Measurements from ENCODE around the gene PCK1. TPM values are rescaled to one million over a fixed set of nuclear protein-coding genes. Genes with fewer than 3 reads are reported as not detected.

PCK1 gene
- polyA plus RNA-seq, 3 donors: not detected

DNA sequence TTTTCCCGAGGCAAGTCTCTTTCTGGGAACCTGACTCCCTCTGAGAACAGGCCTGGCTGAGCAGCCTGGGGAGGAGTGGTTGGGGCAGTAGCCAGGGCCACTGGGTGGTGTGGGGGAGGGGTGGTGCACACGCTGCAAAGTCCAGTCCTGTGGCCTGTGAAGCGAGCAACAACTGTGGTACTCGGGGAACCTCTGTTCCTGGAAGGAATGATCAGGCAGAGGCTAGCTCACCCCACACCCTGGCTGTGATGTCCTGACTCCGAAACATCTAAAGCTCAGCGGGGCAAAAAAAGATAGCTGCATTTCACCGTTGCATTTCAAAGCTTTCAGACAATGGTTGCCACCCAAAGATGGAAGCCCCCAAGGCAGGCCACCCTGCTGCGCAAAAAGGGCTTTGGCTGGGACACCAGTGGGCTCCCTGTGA, 25.5 kb downstream of the PCK1 start:
- Histone ChIP-seq H3K27ac (ENCODE audit: low read depth in 1 of 2, low read length in 2 of 2) (no peak overlapping the region), H3K9ac (ENCODE audit: insufficient read depth, low read length, poor library complexity, severe bottlenecking) (no peak overlapping the region), H2AFZ (ENCODE audit: insufficient read depth, low read depth, low read length, poor library complexity, severe bottlenecking) (no peak overlapping the region), H4K20me1 (ENCODE audit: insufficient read depth, low read length) (no peaks in the 10 kb centered on the region), H3K27me3 (ENCODE audit: control insufficient read depth in 2 of 2, insufficient read depth in 2 of 2, low read length in 2 of 2) (peaks cover 0 to 25% of the 10 kb centered on the region in 2 donors), H3K4me3 (replicated peaks in 1 of 3; ENCODE audit: low read depth in 2 of 3, low read length in 3 of 3) (no peak overlapping the region), H3K79me2 (ENCODE audit: insufficient read depth, low read length) (no peaks in the 10 kb centered on the region), H3K4me1 (ENCODE audit: control insufficient read depth in 1 of 2, insufficient read depth in 2 of 2, low read length in 2 of 2) (peaks cover 18 to 20% of the 10 kb centered on the region in 2 donors), H3K9me3 (replicated peaks in 1 of 2; ENCODE audit: control insufficient read depth in 1 of 2, insufficient read depth in 1 of 2, low read length in 2 of 2) (peaks cover 0 to 16% of the 10 kb centered on the region in 2 donors), H3K4me2 (replicated peaks; ENCODE audit: extremely low read depth, low read length, poor library complexity, severe bottlenecking) (no peak overlapping the region), H3K36me3 (replicated peaks in 1 of 2; ENCODE audit: control insufficient read depth in 1 of 2, insufficient read depth in 2 of 2, low read length in 2 of 2) (no peaks in the 10 kb centered on the region)
- no peak for DNase-seq
- no peaks in the 10 kb centered on the region for H3K36me3 Mint-ChIP-seq
- H3K27ac Mint-ChIP-seq: no peak overlapping the region
- H3K9me3 Mint-ChIP-seq: peaks cover 2 to 19% (median 13%) of the 10 kb centered on the region in 7 donors
- H3K4me3 Mint-ChIP-seq: peak overlapping the region in 1 of 2 donors; percentile 21
- H3K4me1 Mint-ChIP-seq: peaks cover 21% of the 10 kb centered on the region
- H3K27me3 Mint-ChIP-seq (ENCODE audit: low read depth in 3 of 3): peaks cover 18 to 49% (median 30%) of the 10 kb centered on the region in 3 donors
- intact Hi-C loops (cut with micrococcal nuclease): no loop called here
- WGBS (ENCODE audit: insufficient coverage): 74% methylated on average over 7 of the region's 8 CpGs
- TF ChIP-seq, protein P1, sequence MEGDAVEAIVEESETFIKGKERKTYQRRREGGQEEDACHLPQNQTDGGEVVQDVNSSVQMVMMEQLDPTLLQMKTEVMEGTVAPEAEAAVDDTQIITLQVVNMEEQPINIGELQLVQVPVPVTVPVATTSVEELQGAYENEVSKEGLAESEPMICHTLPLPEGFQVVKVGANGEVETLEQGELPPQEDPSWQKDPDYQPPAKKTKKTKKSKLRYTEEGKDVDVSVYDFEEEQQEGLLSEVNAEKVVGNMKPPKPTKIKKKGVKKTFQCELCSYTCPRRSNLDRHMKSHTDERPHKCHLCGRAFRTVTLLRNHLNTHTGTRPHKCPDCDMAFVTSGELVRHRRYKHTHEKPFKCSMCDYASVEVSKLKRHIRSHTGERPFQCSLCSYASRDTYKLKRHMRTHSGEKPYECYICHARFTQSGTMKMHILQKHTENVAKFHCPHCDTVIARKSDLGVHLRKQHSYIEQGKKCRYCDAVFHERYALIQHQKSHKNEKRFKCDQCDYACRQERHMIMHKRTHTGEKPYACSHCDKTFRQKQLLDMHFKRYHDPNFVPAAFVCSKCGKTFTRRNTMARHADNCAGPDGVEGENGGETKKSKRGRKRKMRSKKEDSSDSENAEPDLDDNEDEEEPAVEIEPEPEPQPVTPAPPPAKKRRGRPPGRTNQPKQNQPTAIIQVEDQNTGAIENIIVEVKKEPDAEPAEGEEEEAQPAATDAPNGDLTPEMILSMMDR (IDR thresholded peaks at IDR 0.05): no peak

DNA sequence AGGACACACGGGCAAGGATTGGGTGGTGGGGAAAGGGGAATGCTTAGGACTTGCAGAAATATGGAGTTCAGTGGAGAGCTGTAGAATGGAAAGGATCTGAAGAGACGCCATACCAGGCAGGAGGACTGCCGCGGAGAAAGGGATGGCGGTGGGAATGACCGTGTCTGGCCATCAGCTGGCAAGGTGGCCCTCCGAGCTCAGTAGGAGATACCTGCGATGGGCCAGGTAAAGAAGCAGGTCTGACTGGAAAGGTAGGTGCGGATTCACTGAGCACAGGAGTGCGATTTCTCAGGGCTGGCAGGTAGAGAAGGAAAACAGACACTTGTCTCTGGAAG, 26.0 kb downstream of the PCK1 start:
- Histone ChIP-seq H3K4me2 (replicated peaks; ENCODE audit: extremely low read depth, low read length, poor library complexity, severe bottlenecking) (no peak overlapping the region), H3K4me3 (replicated peaks in 1 of 3; ENCODE audit: low read depth in 2 of 3, low read length in 3 of 3) (no peak overlapping the region), H3K36me3 (replicated peaks in 1 of 2; ENCODE audit: control insufficient read depth in 1 of 2, insufficient read depth in 2 of 2, low read length in 2 of 2) (no peaks in the 10 kb centered on the region), H4K20me1 (ENCODE audit: insufficient read depth, low read length) (no peaks in the 10 kb centered on the region), H3K27ac (ENCODE audit: low read depth in 1 of 2, low read length in 2 of 2) (no peak overlapping the region), H3K4me1 (ENCODE audit: control insufficient read depth in 1 of 2, insufficient read depth in 2 of 2, low read length in 2 of 2) (peaks cover 13 to 15% of the 10 kb centered on the region in 2 donors), H3K9ac (ENCODE audit: insufficient read depth, low read length, poor library complexity, severe bottlenecking) (no peak overlapping the region), H3K9me3 (replicated peaks in 1 of 2; ENCODE audit: control insufficient read depth in 1 of 2, insufficient read depth in 1 of 2, low read length in 2 of 2) (peaks cover 0 to 16% of the 10 kb centered on the region in 2 donors), H3K27me3 (ENCODE audit: control insufficient read depth in 2 of 2, insufficient read depth in 2 of 2, low read length in 2 of 2) (peaks cover 0 to 25% of the 10 kb centered on the region in 2 donors), H3K79me2 (ENCODE audit: insufficient read depth, low read length) (no peaks in the 10 kb centered on the region), H2AFZ (ENCODE audit: insufficient read depth, low read depth, low read length, poor library complexity, severe bottlenecking) (no peak overlapping the region)
- TF ChIP-seq, protein P1 (IDR thresholded peaks at IDR 0.05): no peak
- no peaks in the 10 kb centered on the region for H3K36me3 Mint-ChIP-seq
- peak overlapping the region in 1 of 2 donors; percentile 29 for H3K4me3 Mint-ChIP-seq
- DNase-seq: no peak
- H3K27ac Mint-ChIP-seq: no peak overlapping the region
- intact Hi-C loops (cut with micrococcal nuclease): no loop called here
- peaks cover 16% of the 10 kb centered on the region for H3K4me1 Mint-ChIP-seq
- 97% methylated on average over 7 of the region's 10 CpGs for WGBS (ENCODE audit: insufficient coverage)
- peaks cover 2 to 19% (median 13%) of the 10 kb centered on the region in 7 donors for H3K9me3 Mint-ChIP-seq
- peaks cover 22 to 51% (median 30%) of the 10 kb centered on the region in 3 donors for H3K27me3 Mint-ChIP-seq (ENCODE audit: low read depth in 3 of 3)

Measured in CD14-positive monocyte (primary cell).